Endodermal cell (in vitro differentiated cells): Measurements from ENCODE around the gene TCF7. TPM values are rescaled to one million over a fixed set of nuclear protein-coding genes. Genes with fewer than 3 reads are reported as not detected.

Experiments
- DNase-seq: peaks from one replicate; pipeline ENCODE4 v3.0.0-alpha.2; 2017
- H3K27ac ChIP-seq: 2 replicates; pipeline ENCODE4 v1.5.1; 2013; ENCODE audit warnings: mild to moderate bottlenecking, low read depth, low read length, moderate library complexity
- H3K27me3 ChIP-seq: 2 replicates; pipeline ENCODE4 v1.6.1; 2013; ENCODE audit warnings: mild to moderate bottlenecking, low read length, moderate library complexity; ENCODE audit not compliant: insufficient read depth, control insufficient read depth, poor library complexity, severe bottlenecking
- H3K36me3 ChIP-seq: 2 replicates; pipeline ENCODE4 v1.7.0; 2013; ENCODE audit warnings: mild to moderate bottlenecking, low read length, moderate library complexity; ENCODE audit not compliant: control insufficient read depth, insufficient read depth
- H3K4me1 ChIP-seq: one replicate; pipeline ENCODE4 v1.7.0; 2013; ENCODE audit warnings: low read length; ENCODE audit not compliant: control insufficient read depth, insufficient read depth
- H3K4me3 ChIP-seq: 2 replicates; pipeline ENCODE4 v1.5.1; 2013; ENCODE audit warnings: mild to moderate bottlenecking, low read length, moderate library complexity
- H3K9ac ChIP-seq: 2 replicates; pipeline ENCODE4 v1.6.1; 2013; ENCODE audit warnings: mild to moderate bottlenecking, low read length, moderate library complexity; ENCODE audit not compliant: poor library complexity, severe bottlenecking; ENCODE audit errors: extremely low read depth
- H3K9me3 ChIP-seq: 2 replicates; pipeline ENCODE4 v1.6.1; 2013; ENCODE audit warnings: mild to moderate bottlenecking, low read length, moderate library complexity; ENCODE audit not compliant: control insufficient read depth
- H3K27ac Mint-ChIP-seq: 2 replicates; pipeline ENCODE4 v1.8.0; 2020; ENCODE audit warnings: mixed read lengths
- H3K27me3 Mint-ChIP-seq: 2 replicates; pipeline ENCODE4 v1.8.0; 2021; ENCODE audit warnings: mild to moderate bottlenecking, mixed read lengths; ENCODE audit not compliant: insufficient read depth
- H3K36me3 Mint-ChIP-seq: 2 replicates; pipeline ENCODE4 v1.8.0; 2020; ENCODE audit warnings: low read depth, mixed read lengths
- H3K4me1 Mint-ChIP-seq: 2 replicates; pipeline ENCODE4 v1.8.0; 2020; ENCODE audit warnings: mixed read lengths
- H3K4me3 Mint-ChIP-seq: 2 replicates; pipeline ENCODE4 v1.8.0; 2020; ENCODE audit warnings: mild to moderate bottlenecking, moderate library complexity, mixed read lengths
- H3K9me3 Mint-ChIP-seq: 2 replicates; pipeline ENCODE4 v1.8.0; 2020; ENCODE audit warnings: mild to moderate bottlenecking, mixed read lengths
- CTCF ChIP-seq: fragments of 200-600 bp; sonication (generic); conservative IDR thresholded peaks from 2 replicates; pipeline ENCODE4 v1.5.0; 2021; ENCODE audit warnings: antibody characterized with exemption, mild to moderate bottlenecking
- WGBS, 2 experiments: methylation state at CpG; one replicate each; pipeline versions ENCODE4 v1.1.5 to v1.1.7; 2013; ENCODE audit warnings: missing lambda C conversion rate in 2 of 2, mixed read lengths in 1 of 2; ENCODE audit not compliant: insufficient coverage in 1 of 2, insufficient read length in 1 of 2; 5-methylcytosine and 5-hydroxymethylcytosine counted together
- total RNA-seq, 2 donors: library from RNA; stranded (reverse); fragmentation: NEBNext Ultra II Directional in 1 of 2; extraction: Animal tissue kit (Norgen Biotek cat#: 25700) in 1 of 2; gene quantifications; 2 replicates in 1 of 2; 3 replicates in 1 of 2; pipeline ENCODE4 v1.2.1, GENCODE V29; 2021

Gene TCF7
- total RNA-seq, 2 donors from 2014 or later = 14.9 to 19.4 TPM

DNA sequence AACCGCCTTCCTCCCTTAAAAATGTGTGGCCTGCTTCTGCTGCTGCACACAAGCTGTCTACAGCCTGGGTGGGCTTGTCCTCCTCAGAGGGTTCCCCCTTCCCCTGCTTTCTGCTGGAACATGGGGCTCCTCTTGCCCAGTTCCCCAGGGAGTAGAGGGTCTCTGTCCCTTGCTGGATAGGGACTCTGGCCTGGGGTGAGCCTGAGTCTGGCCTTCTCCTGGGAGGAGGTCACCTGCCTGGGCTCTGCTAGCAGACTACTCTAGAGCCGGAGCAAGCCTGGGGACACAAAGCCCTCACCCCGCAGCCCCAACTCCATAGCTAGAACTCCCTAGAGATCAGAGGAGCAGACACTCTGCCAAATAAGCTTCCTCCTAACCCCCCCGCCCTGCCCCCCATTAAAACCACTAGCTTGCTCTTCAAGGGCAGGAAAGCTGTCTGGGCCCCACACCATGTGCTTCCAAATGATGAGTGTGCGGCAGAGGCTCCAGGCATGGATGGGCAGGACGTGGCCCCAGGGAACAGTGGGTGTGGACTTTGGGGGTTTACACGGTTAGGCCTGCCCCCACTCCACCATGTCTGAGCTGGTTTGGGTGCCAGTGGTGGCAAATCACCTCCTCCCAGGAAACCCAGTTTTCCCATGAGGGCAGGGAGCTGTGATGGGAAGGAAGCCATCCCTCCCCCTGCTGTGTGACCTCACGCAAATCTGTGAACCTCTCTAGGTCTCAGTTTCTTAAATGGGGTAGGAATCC is 10.0 kb downstream of the TCF7 start:
- no peak overlapping the region for H3K4me3 ChIP-seq
- H3K4me1 Mint-ChIP-seq = peaks cover 8% of the 10 kb centered on the region

DNA sequence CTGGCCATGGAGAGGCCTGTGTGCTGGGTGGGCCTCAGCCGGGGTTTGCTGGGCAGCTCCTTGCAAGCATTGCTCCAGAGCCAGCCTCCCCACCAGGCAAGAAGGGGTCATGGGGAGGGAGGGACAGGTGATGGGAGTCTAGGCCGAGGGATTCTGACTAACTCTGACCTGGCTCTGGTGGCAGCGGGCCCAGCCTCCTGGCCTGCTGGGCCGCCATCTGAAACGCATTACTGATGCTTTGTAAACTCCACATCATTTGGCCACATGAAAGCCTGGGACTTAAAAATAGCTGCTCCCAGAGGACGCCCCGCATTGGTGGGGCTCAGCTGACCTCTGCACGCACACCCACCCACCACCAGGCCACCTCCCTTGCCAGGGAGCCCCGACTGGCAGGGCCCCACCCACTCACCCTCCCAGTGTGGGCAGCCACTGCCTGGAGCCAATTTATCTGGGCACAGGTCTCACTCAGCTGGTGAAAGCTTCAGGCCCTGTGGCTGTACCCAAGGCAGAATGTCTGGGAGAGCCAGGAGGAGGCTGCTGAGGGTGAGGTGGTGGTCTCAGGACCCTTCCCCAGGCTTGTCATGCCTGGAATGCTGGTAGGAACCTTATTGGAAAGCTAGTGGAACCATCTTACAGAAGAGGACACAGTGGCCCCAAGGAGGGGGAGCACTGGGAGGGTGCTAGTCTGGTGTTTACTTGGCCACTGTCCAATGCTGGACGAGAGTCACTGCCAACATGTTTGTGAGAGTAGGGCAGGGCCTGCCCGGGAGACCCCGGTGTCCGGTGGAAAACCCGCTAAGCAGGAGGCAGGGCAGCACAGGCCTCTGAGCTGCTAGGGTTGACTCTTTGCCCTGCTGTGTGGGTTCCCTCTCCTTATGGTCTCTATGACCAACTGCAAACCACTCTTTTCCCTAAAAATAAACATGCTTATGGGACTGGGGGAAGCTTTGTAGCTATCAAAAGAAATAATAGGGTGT is 10.8 kb downstream of the TCF7 start:
- no peak for TF ChIP-seq CTCF
- H3K36me3 ChIP-seq = peaks cover 19% of the 10 kb centered on the region
- DNase-seq = no peak
- no peak overlapping the region for H3K4me3 Mint-ChIP-seq
- H3K27me3 ChIP-seq = no peaks in the 10 kb centered on the region
- H3K27ac Mint-ChIP-seq = no peak overlapping the region
- H3K9me3 Mint-ChIP-seq = no peaks in the 10 kb centered on the region
- no peak overlapping the region for H3K9ac ChIP-seq
- H3K27me3 Mint-ChIP-seq = no peaks in the 10 kb centered on the region
- no peaks in the 10 kb centered on the region for H3K9me3 ChIP-seq
- no peaks in the 10 kb centered on the region for H3K4me1 ChIP-seq
- H3K4me1 Mint-ChIP-seq = peaks cover 8% of the 10 kb centered on the region
- peaks cover 17% of the 10 kb centered on the region for H3K36me3 Mint-ChIP-seq
- H3K27ac ChIP-seq = peak overlapping the region; percentile 17
- H3K4me3 ChIP-seq = no peak overlapping the region
- 95 to 100% methylated on average over 3 to 14 of the region's 14 CpGs for WGBS, 2 experiments

More for the DNA sequence above, 10.0 kb downstream of the TCF7 start:
- 89 to 100% methylated on average over 1 to 8 of the region's 8 CpGs for WGBS, 2 experiments
- no peaks in the 10 kb centered on the region for H3K27me3 Mint-ChIP-seq
- no peaks in the 10 kb centered on the region for H3K9me3 Mint-ChIP-seq
- peaks cover 24% of the 10 kb centered on the region for H3K36me3 Mint-ChIP-seq
- Histone ChIP-seq H3K27me3 (no peaks in the 10 kb centered on the region), H3K9ac (no peak overlapping the region), H3K27ac (no peak overlapping the region), H3K9me3 (no peaks in the 10 kb centered on the region), H3K36me3 (peaks cover 26% of the 10 kb centered on the region), H3K4me1 (no peaks in the 10 kb centered on the region)
- H3K4me3 Mint-ChIP-seq = no peak overlapping the region
- H3K27ac Mint-ChIP-seq = no peak overlapping the region
- DNase-seq = no peak
- TF ChIP-seq CTCF = no peak

- 90 to 95% methylated on average over 5 to 15 of the region's 15 CpGs for WGBS, 2 experiments
- H3K4me1 Mint-ChIP-seq = peaks cover 8% of the 10 kb centered on the region
- Histone ChIP-seq H3K36me3 (peaks cover 4% of the 10 kb centered on the region), H3K9me3 (no peaks in the 10 kb centered on the region), H3K4me1 (no peaks in the 10 kb centered on the region), H3K27ac (no peak overlapping the region), H3K9ac (no peak overlapping the region), H3K27me3 (no peaks in the 10 kb centered on the region), H3K4me3 (no peak overlapping the region)
- H3K36me3 Mint-ChIP-seq = peaks cover 12% of the 10 kb centered on the region
- no peak overlapping the region for H3K4me3 Mint-ChIP-seq
- H3K9me3 Mint-ChIP-seq = no peaks in the 10 kb centered on the region
- no peak for TF ChIP-seq CTCF
- H3K27me3 Mint-ChIP-seq = no peaks in the 10 kb centered on the region
- H3K27ac Mint-ChIP-seq = peak overlapping the region; percentile 48
- no peak for DNase-seq
Observed at GRCh38 chr5:134127376-134127861, 12.9 kb downstream of the TCF7 start.
